ENCODE measurements around the gene NFATC2.

DNA sequence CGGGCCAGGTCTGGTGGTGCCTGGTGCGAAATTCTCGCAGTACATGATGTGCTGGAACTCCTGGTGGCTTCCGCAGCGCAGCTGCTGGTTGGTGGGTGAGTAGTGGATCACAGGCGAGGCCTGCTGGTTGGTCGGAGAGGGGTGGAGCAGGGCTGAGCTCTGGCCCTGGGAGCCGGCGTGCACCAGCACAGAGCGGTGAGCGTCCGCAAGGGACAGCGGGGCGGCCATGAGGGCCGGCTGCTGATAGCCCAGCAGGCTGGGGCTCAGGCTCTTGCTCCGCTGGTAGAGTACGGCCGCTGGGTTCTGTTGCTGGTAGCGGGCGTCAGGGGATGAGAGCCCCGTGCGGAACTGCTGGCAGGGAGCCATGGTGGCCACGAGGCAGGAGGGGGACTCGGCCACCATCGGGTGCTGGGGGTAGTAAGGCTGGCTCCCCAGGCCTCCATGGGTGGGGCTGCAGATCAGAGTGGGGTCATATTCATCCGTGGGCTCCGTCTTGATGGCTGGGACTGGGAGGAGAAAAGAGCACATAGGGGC lies 110.2 kb downstream of the NFATC2 start:
- no peak for TF ChIP-seq EZH2 (IDR thresholded peaks at IDR 0.05; ENCODE audit: insufficient read depth, low read length)
- TF ChIP-seq, protein P1, sequence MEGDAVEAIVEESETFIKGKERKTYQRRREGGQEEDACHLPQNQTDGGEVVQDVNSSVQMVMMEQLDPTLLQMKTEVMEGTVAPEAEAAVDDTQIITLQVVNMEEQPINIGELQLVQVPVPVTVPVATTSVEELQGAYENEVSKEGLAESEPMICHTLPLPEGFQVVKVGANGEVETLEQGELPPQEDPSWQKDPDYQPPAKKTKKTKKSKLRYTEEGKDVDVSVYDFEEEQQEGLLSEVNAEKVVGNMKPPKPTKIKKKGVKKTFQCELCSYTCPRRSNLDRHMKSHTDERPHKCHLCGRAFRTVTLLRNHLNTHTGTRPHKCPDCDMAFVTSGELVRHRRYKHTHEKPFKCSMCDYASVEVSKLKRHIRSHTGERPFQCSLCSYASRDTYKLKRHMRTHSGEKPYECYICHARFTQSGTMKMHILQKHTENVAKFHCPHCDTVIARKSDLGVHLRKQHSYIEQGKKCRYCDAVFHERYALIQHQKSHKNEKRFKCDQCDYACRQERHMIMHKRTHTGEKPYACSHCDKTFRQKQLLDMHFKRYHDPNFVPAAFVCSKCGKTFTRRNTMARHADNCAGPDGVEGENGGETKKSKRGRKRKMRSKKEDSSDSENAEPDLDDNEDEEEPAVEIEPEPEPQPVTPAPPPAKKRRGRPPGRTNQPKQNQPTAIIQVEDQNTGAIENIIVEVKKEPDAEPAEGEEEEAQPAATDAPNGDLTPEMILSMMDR (IDR thresholded peaks at IDR 0.05; ENCODE audit: insufficient read depth, low read depth, low read length) = no peak

Data from astrocyte (in vitro differentiated cells and primary cell).